Measurements from ENCODE around the gene USP47.

GRCh38 chr11:11880179-11880578 lies 38.4 kb downstream of the USP47 start:
- TF ChIP-seq POLR2AphosphoS5 (IDR thresholded peaks at IDR 0.05; ENCODE audit: control insufficient read depth, insufficient read depth, low read depth, low read length) (no peak), MCM5 (IDR thresholded peaks at IDR 0.05; ENCODE audit: low read depth) (no peak), ZNF511 (CRISPR knock-in tag; IDR thresholded peaks at IDR 0.05) (no peak), ESRRB (CRISPR knock-in tag; IDR thresholded peaks at IDR 0.05; ENCODE audit: borderline replicate concordance) (no peak), RAD21 (CRISPR knock-in tag; conservative IDR thresholded peaks at IDR 0.05 in 1 of 2, IDR thresholded peaks at IDR 0.05 in 1 of 2) (no peak), ELF4 (CRISPR knock-in tag; IDR thresholded peaks at IDR 0.05) (no peak), HCFC1 (IDR thresholded peaks at IDR 0.05; ENCODE audit: low read depth, low read length) (no peak), ZNF584 (CRISPR knock-in tag; IDR thresholded peaks at IDR 0.05; ENCODE audit: low read depth) (no peak)
- TF ChIP-seq, protein P1, sequence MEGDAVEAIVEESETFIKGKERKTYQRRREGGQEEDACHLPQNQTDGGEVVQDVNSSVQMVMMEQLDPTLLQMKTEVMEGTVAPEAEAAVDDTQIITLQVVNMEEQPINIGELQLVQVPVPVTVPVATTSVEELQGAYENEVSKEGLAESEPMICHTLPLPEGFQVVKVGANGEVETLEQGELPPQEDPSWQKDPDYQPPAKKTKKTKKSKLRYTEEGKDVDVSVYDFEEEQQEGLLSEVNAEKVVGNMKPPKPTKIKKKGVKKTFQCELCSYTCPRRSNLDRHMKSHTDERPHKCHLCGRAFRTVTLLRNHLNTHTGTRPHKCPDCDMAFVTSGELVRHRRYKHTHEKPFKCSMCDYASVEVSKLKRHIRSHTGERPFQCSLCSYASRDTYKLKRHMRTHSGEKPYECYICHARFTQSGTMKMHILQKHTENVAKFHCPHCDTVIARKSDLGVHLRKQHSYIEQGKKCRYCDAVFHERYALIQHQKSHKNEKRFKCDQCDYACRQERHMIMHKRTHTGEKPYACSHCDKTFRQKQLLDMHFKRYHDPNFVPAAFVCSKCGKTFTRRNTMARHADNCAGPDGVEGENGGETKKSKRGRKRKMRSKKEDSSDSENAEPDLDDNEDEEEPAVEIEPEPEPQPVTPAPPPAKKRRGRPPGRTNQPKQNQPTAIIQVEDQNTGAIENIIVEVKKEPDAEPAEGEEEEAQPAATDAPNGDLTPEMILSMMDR (IDR thresholded peaks at IDR 0.05 in 2 of 3, conservative IDR thresholded peaks at IDR 0.05 in 1 of 3; ENCODE audit: insufficient read depth in 2 of 3, low read depth in 1 of 3, low read length in 3 of 3), result no peak
